RWPE2 (cell line): ENCODE data around the gene RHOC.
A peak's percentile ranks its signal among the peaks of the same experiment; 100 is the strongest.

Source experiments
- ATAC-seq: fragments of 200-7000 bp; cut with Tn5 transposase; 3 replicates; pipeline ENCODE4 v1.9.1; 2021; ENCODE audit warnings: low read depth
- DNase-seq: peaks from one replicate; pipeline ENCODE4 v3.0.0-alpha.2; 2020; ENCODE audit warnings: low spot score
- H3K27ac ChIP-seq: fragments of 450-650 bp; 2 replicates; pipeline ENCODE4 v1.5.1; 2017; ENCODE audit warnings: mild to moderate bottlenecking; ENCODE audit not compliant: poor library complexity, severe bottlenecking
- H3K27me3 ChIP-seq: fragments of 250-450 bp; sonication (Bioruptor Pico); 2 replicates; pipeline ENCODE4 v1.5.1; 2021; ENCODE audit warnings: mild to moderate bottlenecking, moderate library complexity; ENCODE audit not compliant: insufficient read depth, poor library complexity, severe bottlenecking
- H3K36me3 ChIP-seq: fragments of 250-450 bp; sonication (Bioruptor Pico); 2 replicates; pipeline ENCODE4 v1.5.1; 2020; ENCODE audit warnings: low read depth, mild to moderate bottlenecking, moderate library complexity
- H3K4me1 ChIP-seq: fragments of 250-450 bp; sonication (Bioruptor Pico); 2 replicates; pipeline ENCODE4 v1.5.1; 2021; ENCODE audit warnings: mild to moderate bottlenecking, moderate library complexity; ENCODE audit not compliant: insufficient read depth, poor library complexity, severe bottlenecking
- H3K4me3 ChIP-seq: fragments of 250-450 bp; sonication (Bioruptor Pico); 2 replicates; pipeline ENCODE4 v1.5.1; 2021; ENCODE audit warnings: mild to moderate bottlenecking, moderate library complexity; ENCODE audit not compliant: severe bottlenecking
- H3K9me3 ChIP-seq: fragments of 250-450 bp; sonication (Bioruptor Pico); 2 replicates; pipeline ENCODE4 v1.5.1; 2021; ENCODE audit warnings: mild to moderate bottlenecking, moderate library complexity; ENCODE audit not compliant: severe bottlenecking
- CTCF ChIP-seq: fragments of 450-650 bp; IDR thresholded peaks from one replicate; pipeline ENCODE4 v1.5.1; 2017; ENCODE audit warnings: mild to moderate bottlenecking, moderate library complexity; ENCODE audit not compliant: poor library complexity, severe bottlenecking

Gene RHOC

GRCh38 chr1:112692681-112693080 lies 14.2 kb downstream of the RHOC start:
- H3K36me3 ChIP-seq = peaks cover 76% of the 10 kb centered on the region
- DNase-seq (no peak), ATAC-seq (no peak)
- TF ChIP-seq CTCF = no peak
- H3K27ac ChIP-seq = no peak overlapping the region
- no peaks in the 10 kb centered on the region for H3K9me3 ChIP-seq
- H3K4me3 ChIP-seq = no peak overlapping the region
- no peaks in the 10 kb centered on the region for H3K27me3 ChIP-seq
- peaks cover 5% of the 10 kb centered on the region for H3K4me1 ChIP-seq

- peaks cover 64% of the 10 kb centered on the region for H3K36me3 ChIP-seq
- ATAC-seq = no peak
- no peaks in the 10 kb centered on the region for H3K9me3 ChIP-seq
Observed at GRCh38 chr1:112689842-112690237, 17.1 kb downstream of the RHOC start.

GRCh38 chr1:112689196-112689841 lies 17.6 kb downstream of the RHOC start:
- no peak for ATAC-seq
- no peak overlapping the region for H3K4me3 ChIP-seq
- no peaks in the 10 kb centered on the region for H3K9me3 ChIP-seq
- H3K27ac ChIP-seq = no peak overlapping the region
- peaks cover 63% of the 10 kb centered on the region for H3K36me3 ChIP-seq
- no peak for DNase-seq
- no peaks in the 10 kb centered on the region for H3K27me3 ChIP-seq
- TF ChIP-seq CTCF = no peak
- H3K4me1 ChIP-seq = peaks cover 15% of the 10 kb centered on the region

More at GRCh38 chr1:112689842-112690237, 17.1 kb downstream of the RHOC start:
- no peak for TF ChIP-seq CTCF
- Histone ChIP-seq H3K4me1 (peaks cover 15% of the 10 kb centered on the region), H3K27ac (no peak overlapping the region), H3K4me3 (no peak overlapping the region), H3K27me3 (no peaks in the 10 kb centered on the region)
- DNase-seq = no peak

- DNase-seq (no peak), ATAC-seq (no peak)
- Histone ChIP-seq H3K9me3 (no peaks in the 10 kb centered on the region), H3K36me3 (peaks cover 57% of the 10 kb centered on the region), H3K27me3 (no peaks in the 10 kb centered on the region), H3K4me3 (no peak overlapping the region), H3K27ac (no peak overlapping the region), H3K4me1 (peaks cover 15% of the 10 kb centered on the region)
- no peak for TF ChIP-seq CTCF
Observed at GRCh38 chr1:112688781-112689193, 18.1 kb downstream of the RHOC start.

GRCh38 chr1:112687785-112688496 lies 19.0 kb downstream of the RHOC start:
- DNase-seq = no peak
- no peaks in the 10 kb centered on the region for H3K9me3 ChIP-seq
- no peak for ATAC-seq
- no peaks in the 10 kb centered on the region for H3K27me3 ChIP-seq
- no peak overlapping the region for H3K4me3 ChIP-seq
- no peak for TF ChIP-seq CTCF
- peak overlapping the region; percentile 60 for H3K27ac ChIP-seq
- H3K36me3 ChIP-seq = peaks cover 56% of the 10 kb centered on the region
- H3K4me1 ChIP-seq = peaks cover 15% of the 10 kb centered on the region
